Trophoblast cell (in vitro differentiated cells and primary cell): ENCODE results near the gene IL1RAPL2.
"Not testable (repeated sequence)": the region's sequence is repeated elsewhere in the genome, so short reads cannot be mapped to it uniquely, and the experiment has no call there.

ENCODE experiments used
- DNase-seq, 2 donors: peaks; one replicate each; pipeline ENCODE4 v3.0.0-alpha.2; 2016
- H2AFZ ChIP-seq: 2 replicates; pipeline ENCODE4 v1.6.1; 2013; ENCODE audit warnings: low read length, moderate library complexity, mild to moderate bottlenecking; ENCODE audit not compliant: insufficient read depth, poor library complexity
- H2AK5ac ChIP-seq: 2 replicates; pipeline ENCODE4 v1.6.1; 2013; ENCODE audit warnings: mild to moderate bottlenecking, low read length
- H2BK120ac ChIP-seq: 2 replicates; pipeline ENCODE4 v1.6.1; 2013; ENCODE audit warnings: low read length, mild to moderate bottlenecking, moderate library complexity; ENCODE audit not compliant: insufficient read depth, poor library complexity
- H2BK12ac ChIP-seq: 2 replicates; pipeline ENCODE4 v1.6.1; 2013; ENCODE audit warnings: mild to moderate bottlenecking, low read length, moderate library complexity
- H2BK5ac ChIP-seq: 2 replicates; pipeline ENCODE4 v1.6.1; 2013; ENCODE audit warnings: low read length, low read depth, moderate library complexity, mild to moderate bottlenecking; ENCODE audit not compliant: poor library complexity
- H3K14ac ChIP-seq: 2 replicates; pipeline ENCODE4 v1.6.1; 2013; ENCODE audit warnings: mild to moderate bottlenecking, low read length
- H3K18ac ChIP-seq: 2 replicates; pipeline ENCODE4 v1.6.1; 2013; ENCODE audit warnings: mild to moderate bottlenecking, low read length
- H3K23ac ChIP-seq: 2 replicates; pipeline ENCODE4 v1.6.1; 2013; ENCODE audit warnings: low read length
- H3K27ac ChIP-seq: 2 replicates; pipeline ENCODE4 v1.5.1; 2013; ENCODE audit warnings: low read depth, mild to moderate bottlenecking, inconsistent platforms, low read length, moderate library complexity
- H3K27me3 ChIP-seq: 2 replicates; pipeline ENCODE4 v1.6.1; 2013; ENCODE audit warnings: inconsistent platforms, mild to moderate bottlenecking, low read length, moderate library complexity; ENCODE audit not compliant: insufficient read depth
- H3K36me3 ChIP-seq, 2 experiments: 1 replicate in 1 of 2; 2 replicates in 1 of 2; pipeline ENCODE4 v1.6.1; 2013; ENCODE audit warnings: low read length in 2 of 2, mild to moderate bottlenecking in 2 of 2, moderate library complexity in 1 of 2; ENCODE audit not compliant: insufficient read depth in 2 of 2, control insufficient read depth in 1 of 2
- H3K4ac ChIP-seq: 2 replicates; pipeline ENCODE4 v1.6.1; 2013; ENCODE audit warnings: low read depth, mild to moderate bottlenecking, low read length, moderate library complexity
- H3K4me1 ChIP-seq, 2 experiments: 1 replicate in 1 of 2; 2 replicates in 1 of 2; pipeline ENCODE4 v1.6.1; 2013; ENCODE audit warnings: low read length in 2 of 2, mild to moderate bottlenecking in 2 of 2, moderate library complexity in 1 of 2; ENCODE audit not compliant: insufficient read depth in 2 of 2, control insufficient read depth in 1 of 2
- H3K4me2 ChIP-seq: 2 replicates; pipeline ENCODE4 v1.6.1; 2013; ENCODE audit warnings: inconsistent platforms, mild to moderate bottlenecking, low read length, moderate library complexity
- H3K4me3 ChIP-seq: 2 replicates; pipeline ENCODE4 v1.5.1; 2013; ENCODE audit warnings: mild to moderate bottlenecking, low read depth, low read length, inconsistent platforms
- H3K79me1 ChIP-seq: one replicate; pipeline ENCODE4 v1.6.1; 2013; ENCODE audit warnings: low read length
- H3K79me2 ChIP-seq: 2 replicates; pipeline ENCODE4 v1.6.1; 2013; ENCODE audit warnings: low read length, mild to moderate bottlenecking; ENCODE audit not compliant: control insufficient read depth, insufficient read depth, poor library complexity
- H3K9ac ChIP-seq: 2 replicates; pipeline ENCODE4 v1.6.1; 2013; ENCODE audit warnings: mild to moderate bottlenecking, low read length
- H3K9me3 ChIP-seq: 2 replicates; pipeline ENCODE4 v1.6.1; 2013; ENCODE audit warnings: low read depth, mild to moderate bottlenecking, control low read depth, inconsistent platforms, low read length; ENCODE audit not compliant: insufficient read depth
- H4K12ac ChIP-seq: 2 replicates; pipeline ENCODE4 v1.6.1; 2013; ENCODE audit warnings: low read depth, mild to moderate bottlenecking, low read length, moderate library complexity
- H4K8ac ChIP-seq: 2 replicates; pipeline ENCODE4 v1.6.1; 2013; ENCODE audit warnings: low read depth, mild to moderate bottlenecking, low read length, moderate library complexity
- H4K91ac ChIP-seq: one replicate; pipeline ENCODE4 v1.6.1; 2013; ENCODE audit warnings: low read depth, mild to moderate bottlenecking, low read length, moderate library complexity
- WGBS: extraction: QIAGEN DNeasy Blood & Tissue Kit; methylation state at CpG from one replicate; pipeline ENCODE4 v1.1.7; 2013; ENCODE audit warnings: missing lambda C conversion rate; ENCODE audit not compliant: insufficient read length, insufficient coverage; ENCODE audit errors: extremely low coverage; 5-methylcytosine and 5-hydroxymethylcytosine counted together

Gene IL1RAPL2

GRCh38 chrX:105017641-105018040 is 451.6 kb downstream of the IL1RAPL2 start:
- Histone ChIP-seq H2BK120ac (no peak overlapping the region), H3K18ac (no peak overlapping the region), H3K14ac (no peak overlapping the region), H3K27ac (no peak overlapping the region), H3K36me3 (no peaks in the 10 kb centered on the region), H2BK12ac (no peak overlapping the region), H3K79me1 (no peaks in the 10 kb centered on the region), H3K4me2 (no peak overlapping the region), H4K12ac (no peak overlapping the region), H3K79me2 (no peaks in the 10 kb centered on the region), H3K9ac (no peak overlapping the region), H4K8ac (no peak overlapping the region), H3K23ac (no peak overlapping the region), H3K4me1 (no peaks in the 10 kb centered on the region), H2AK5ac (no peak overlapping the region), H3K9me3 (no peaks in the 10 kb centered on the region), H2AFZ (no peak overlapping the region), H3K4me3 (no peak overlapping the region), H2BK5ac (no peak overlapping the region), H3K27me3 (no peaks in the 10 kb centered on the region), H3K4ac (no peak overlapping the region), H4K91ac (no peak overlapping the region)
- no CpG with 5 or more reads among the region's 2 CpGs for WGBS
- DNase-seq: no peak

GRCh38 chrX:105018865-105019264 is 452.9 kb downstream of the IL1RAPL2 start:
- Histone ChIP-seq H2AK5ac (no peak overlapping the region), H4K12ac (no peak overlapping the region), H3K18ac (no peak overlapping the region), H3K36me3 (no peaks in the 10 kb centered on the region), H2BK120ac (no peak overlapping the region), H2BK12ac (no peak overlapping the region), H3K4me3 (no peak overlapping the region), H3K79me2 (no peaks in the 10 kb centered on the region), H3K79me1 (no peaks in the 10 kb centered on the region), H3K27me3 (no peaks in the 10 kb centered on the region), H3K27ac (no peak overlapping the region), H3K14ac (no peak overlapping the region), H4K91ac (no peak overlapping the region), H4K8ac (no peak overlapping the region), H3K23ac (no peak overlapping the region), H3K4me1 (no peaks in the 10 kb centered on the region), H3K9ac (no peak overlapping the region), H3K4ac (no peak overlapping the region), H2AFZ (no peak overlapping the region), H2BK5ac (no peak overlapping the region), H3K9me3 (no peaks in the 10 kb centered on the region), H3K4me2 (no peak overlapping the region)
- WGBS: no CpG with 5 or more reads among the region's 1 CpG
- DNase-seq: no peak

GRCh38 chrX:105028962-105029361 is 463.0 kb downstream of the IL1RAPL2 start:
- H3K79me1 ChIP-seq, H3K14ac ChIP-seq, H4K8ac ChIP-seq, H3K79me2 ChIP-seq, H3K27me3 ChIP-seq, H2BK120ac ChIP-seq, DNase-seq, H3K27ac ChIP-seq, H3K18ac ChIP-seq, H3K36me3 ChIP-seq, H2AK5ac ChIP-seq, H2BK12ac ChIP-seq, H4K91ac ChIP-seq, H3K4ac ChIP-seq, H2BK5ac ChIP-seq, H3K23ac ChIP-seq, H3K4me3 ChIP-seq, H3K9ac ChIP-seq, H3K4me2 ChIP-seq, H2AFZ ChIP-seq, H3K9me3 ChIP-seq, H4K12ac ChIP-seq, H3K4me1 ChIP-seq: not testable (repeated sequence)
- WGBS: no CpG with 5 or more reads among the region's 3 CpGs

GRCh38 chrX:105038672-105039328 is 472.8 kb downstream of the IL1RAPL2 start:
- no peak overlapping the region for H3K14ac ChIP-seq
- no peak overlapping the region for H2BK5ac ChIP-seq
- no peak overlapping the region for H2BK120ac ChIP-seq
- H3K79me1 ChIP-seq: no peaks in the 10 kb centered on the region
- H3K79me2 ChIP-seq: no peaks in the 10 kb centered on the region
- no peak overlapping the region for H4K91ac ChIP-seq
- H2BK12ac ChIP-seq: no peak overlapping the region
- H3K4me3 ChIP-seq: no peak overlapping the region
- H3K27me3 ChIP-seq: no peaks in the 10 kb centered on the region
- H2AK5ac ChIP-seq: no peak overlapping the region
- H3K9me3 ChIP-seq: no peaks in the 10 kb centered on the region
- no peak overlapping the region for H3K4me2 ChIP-seq
- H4K8ac ChIP-seq: no peak overlapping the region
- no peak overlapping the region for H3K23ac ChIP-seq
- H3K36me3 ChIP-seq: no peaks in the 10 kb centered on the region
- no peak overlapping the region for H2AFZ ChIP-seq
- no peak overlapping the region for H3K4ac ChIP-seq
- no peaks in the 10 kb centered on the region for H3K4me1 ChIP-seq
- no peak overlapping the region for H3K9ac ChIP-seq
- DNase-seq: no peak
- no peak overlapping the region for H4K12ac ChIP-seq
- no peak overlapping the region for H3K18ac ChIP-seq
- H3K27ac ChIP-seq: no peak overlapping the region
